Metanephros (tissue), 1 donor: ENCODE measurements around the gene MCM3. TPM values are rescaled to one million over a fixed set of nuclear protein-coding genes. Genes with fewer than 3 reads are reported as not detected.

Experiments used
- total RNA-seq: library from RNA; depleted of rRNA; stranded (reverse); fragments of >200 nt; gene quantifications from one replicate; pipeline ENCODE4 v1.2.3, GENCODE V29; 2014

The MCM3 gene
- total RNA-seq: 71.1 TPM

DNA sequence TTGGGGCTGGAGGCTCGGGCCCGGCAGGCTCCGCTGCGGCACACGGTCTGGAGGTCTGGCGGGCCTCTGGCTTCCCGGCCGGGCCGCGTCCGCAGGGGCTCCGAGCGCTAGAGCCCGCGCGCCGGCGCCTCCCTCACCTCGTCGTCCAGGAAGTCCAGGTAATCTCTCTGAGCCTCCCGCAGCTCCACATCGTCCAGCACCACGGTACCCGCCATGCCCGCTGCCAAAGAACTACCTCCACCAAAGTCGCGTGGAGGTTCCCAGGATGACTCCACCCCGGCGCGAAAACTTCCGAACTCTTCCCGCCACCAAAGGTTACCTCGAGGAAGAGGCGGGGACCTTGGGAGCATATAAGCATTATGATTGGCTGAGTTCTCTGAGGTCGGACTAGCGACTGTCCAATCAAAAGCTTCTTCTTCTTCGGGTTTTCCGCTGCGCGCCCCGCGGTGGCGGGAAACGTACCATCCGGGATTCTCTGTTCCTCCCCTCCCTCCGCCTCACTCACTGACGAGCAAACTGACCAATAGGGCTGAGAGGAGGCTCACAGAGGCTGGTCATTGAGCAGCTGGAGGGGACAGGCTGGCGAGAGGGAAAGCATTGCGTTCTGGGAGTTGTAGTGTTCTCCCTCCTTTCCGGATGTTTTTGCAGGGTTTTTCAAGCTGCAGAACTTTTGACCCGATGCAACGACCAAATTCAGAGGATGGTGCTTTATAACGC, at the start of gene MCM3:
Gene MCM3 (minus strand): TSS at position 283 of the 717 bp plus-strand sequence. CDS start 68 bp downstream, at position 215.

DNA sequence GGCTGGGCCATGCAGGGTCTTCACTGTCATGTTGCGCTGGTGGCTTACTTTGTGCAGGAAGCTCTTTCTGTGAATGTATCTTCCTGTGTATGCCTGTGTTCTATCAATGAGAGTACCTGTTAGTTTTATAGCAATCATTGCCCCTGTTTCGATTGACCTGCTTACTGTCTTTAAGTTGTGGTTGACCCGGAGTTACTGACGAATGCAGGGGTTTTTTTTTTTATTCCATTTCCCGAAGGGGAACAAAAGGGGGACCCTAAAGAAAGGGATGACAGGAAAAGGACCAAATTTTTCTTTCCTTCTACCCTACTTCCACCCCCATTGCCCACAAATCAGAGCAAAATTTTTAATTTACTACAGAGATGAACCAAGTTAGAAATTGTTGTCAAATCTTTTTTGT, 40.1 kb downstream of the MCM3 start, which contains the start of gene IL17F:
Gene IL17F (minus strand): TSS at position 101 of the 400 bp plus-strand sequence. CDS start 71 bp downstream, at position 30.

Other genes with a start within 250 kb of the MCM3 start
- 66.2 TPM for gene PKHD1, start 197.1 kb downstream of the MCM3 start, total RNA-seq
- gene IL17A, start 98.4 kb downstream of the MCM3 start, total RNA-seq: not detected
- not detected for gene IL17F, start 40.2 kb downstream of the MCM3 start, total RNA-seq
- 18.3 TPM for gene PAQR8, start 77.4 kb upstream of the MCM3 start, total RNA-seq
- 36.4 TPM for gene EFHC1, start 135.6 kb upstream of the MCM3 start, total RNA-seq